B cell (primary cell): ENCODE data around the gene COG7. TPM values are rescaled to one million over a fixed set of nuclear protein-coding genes. Genes with fewer than 3 reads are reported as not detected.

Experiments
- ATAC-seq: fragments of 200-7000 bp; cut with Tn5 transposase; one replicate; pipeline ENCODE4 v1.10.0; 2021; ENCODE audit warnings: low read depth, mild to moderate bottlenecking, moderate number of reproducible peaks, moderate library complexity
- CTCF ChIA-PET: fragments of 350-600 bp; sonication (Branson Sonifier 250); formaldehyde crosslinking; loops from one replicate; lab custom pipeline; 2021; ENCODE audit warnings: antibody characterized with exemption, inconsistent platforms; lab: Charles Lee
- POLR2A ChIA-PET: fragments of 350-600 bp; sonication (Branson Sonifier 250); formaldehyde crosslinking; loops from one replicate; lab custom pipeline; 2021; ENCODE audit warnings: antibody characterized with exemption; lab: Charles Lee
- DNase-seq: peaks from one replicate; pipeline ENCODE4 v3.0.0; 2013
- H2AFZ ChIP-seq: 2 replicates; pipeline ENCODE4 v1.6.1; 2012; ENCODE audit warnings: mild to moderate bottlenecking, low read depth, low read length; ENCODE audit not compliant: insufficient read depth, poor library complexity, severe bottlenecking
- H3K27ac ChIP-seq, 2 donors: 1 replicate in 1 of 2; 2 replicates in 1 of 2; pipeline ENCODE4 v1.5.1; 2012 to 2013; ENCODE audit warnings: low read length in 2 of 2, mild to moderate bottlenecking in 2 of 2, moderate library complexity in 1 of 2
- H3K27me3 ChIP-seq, 4 experiments: fragments of 200-600 bp in 1 of 4; sonication (generic) in 1 of 4; replicated peaks in 1 of 4; 1 replicate in 2 of 4; 2 replicates in 2 of 4; pipeline versions ENCODE4 v1.6.1 to v1.7.0; 2013 to 2016; ENCODE audit warnings: low read length in 3 of 4, mild to moderate bottlenecking in 2 of 4, mixed read lengths in 1 of 4, moderate library complexity in 1 of 4; ENCODE audit not compliant: insufficient read depth in 4 of 4, control insufficient read depth in 3 of 4; ENCODE audit errors: control extremely low read depth in 1 of 4
- H3K36me3 ChIP-seq, 2 experiments: replicated peaks in 1 of 2; 1 replicate in 1 of 2; 2 replicates in 1 of 2; pipeline versions ENCODE4 v1.6.1 to v1.7.1; 2013; ENCODE audit warnings: low read length in 1 of 2; ENCODE audit not compliant: insufficient read depth in 2 of 2, control insufficient read depth in 1 of 2; ENCODE audit errors: control extremely low read depth in 1 of 2, extremely low read depth in 1 of 2
- H3K4me1 ChIP-seq, 2 donors: fragments of 200-600 bp in 1 of 2; sonication (generic) in 1 of 2; 1 replicate in 1 of 2; 2 replicates in 1 of 2; pipeline versions ENCODE4 v1.5.1 to v1.6.1; 2013 to 2017; ENCODE audit warnings: low read length in 2 of 2; ENCODE audit not compliant: control insufficient read depth in 2 of 2, insufficient read depth in 2 of 2
- H3K4me2 ChIP-seq: replicated peaks from 2 replicates; pipeline ENCODE3; 2012; ENCODE audit warnings: mild to moderate bottlenecking, low read depth, low read length; ENCODE audit not compliant: poor library complexity, severe bottlenecking
- H3K4me3 ChIP-seq, 5 experiments: fragments of 200-600 bp in 1 of 5; sonication (generic) in 1 of 5; 1 replicate in 3 of 5; 2 replicates in 2 of 5; pipeline versions ENCODE4 v1.5.1 to v1.7.0; 2011 to 2016; ENCODE audit warnings: low read length in 4 of 5, mild to moderate bottlenecking in 4 of 5, low read depth in 2 of 5, control low read depth in 1 of 5, moderate library complexity in 1 of 5; ENCODE audit not compliant: insufficient read depth in 1 of 5; ENCODE audit errors: control extremely low read depth in 1 of 5, extremely low read depth in 1 of 5
- H3K79me2 ChIP-seq: fragments of 200-600 bp; sonication (generic); one replicate; pipeline ENCODE4 v1.6.0; 2016; ENCODE audit warnings: low read length; ENCODE audit not compliant: control insufficient read depth, insufficient read depth
- H3K9ac ChIP-seq: fragments of 200-600 bp; sonication (generic); 2 replicates; pipeline ENCODE4 v1.6.1; 2017; ENCODE audit warnings: mild to moderate bottlenecking, low read length, moderate library complexity
- H3K9me3 ChIP-seq, 3 donors: one replicate each; pipeline versions ENCODE4 v1.6.1 to v1.7.1; 2013; ENCODE audit warnings: low read length in 2 of 3; ENCODE audit not compliant: control insufficient read depth in 2 of 3, insufficient read depth in 1 of 3; ENCODE audit errors: control extremely low read depth in 1 of 3
- H4K20me1 ChIP-seq: 2 replicates; pipeline ENCODE4 v1.6.0; 2012; ENCODE audit warnings: mild to moderate bottlenecking, low read length; ENCODE audit not compliant: insufficient read depth, control insufficient read depth, poor library complexity, severe bottlenecking
- H3K27ac Mint-ChIP-seq: one replicate; pipeline ENCODE4 v1.8.0; 2021; ENCODE audit warnings: mixed read lengths
- H3K27me3 Mint-ChIP-seq: one replicate; pipeline ENCODE4 v1.8.0; 2021; ENCODE audit warnings: mixed read lengths
- H3K4me1 Mint-ChIP-seq: one replicate; pipeline ENCODE4 v1.8.0; 2021; ENCODE audit warnings: mixed read lengths
- H3K4me3 Mint-ChIP-seq: one replicate; pipeline ENCODE4 v1.8.0; 2021; ENCODE audit warnings: mixed read lengths
- H3K9me3 Mint-ChIP-seq: one replicate; pipeline ENCODE4 v1.8.0; 2022; ENCODE audit warnings: mixed read lengths; ENCODE audit not compliant: insufficient read depth
- CTCF ChIP-seq: fragments of 200-600 bp; IDR thresholded peaks from one replicate; pipeline ENCODE4 v1.8.0; 2022; ENCODE audit warnings: antibody characterized with exemption, mild to moderate bottlenecking
- EZH2 ChIP-seq: IDR thresholded peaks from 2 replicates; pipeline ENCODE4 v1.6.1; 2012; ENCODE audit warnings: borderline replicate concordance, low read depth, mild to moderate bottlenecking, moderate library complexity, low read length; ENCODE audit not compliant: insufficient read depth, poor library complexity, severe bottlenecking
- WGBS: methylation state at CpG from one replicate; pipeline ENCODE4 v1.1.5; 2013; ENCODE audit warnings: missing lambda C conversion rate; ENCODE audit not compliant: insufficient coverage; 5-methylcytosine and 5-hydroxymethylcytosine counted together
- intact Hi-C: fragments of 100-400 bp; cut with micrococcal nuclease; formaldehyde crosslinking; loops from one replicate; pipeline ENCODE4 v1.10.0; 2022
- polyA plus RNA-seq: library from polyadenylated mRNA; depleted of rRNA; stranded (reverse); fragments of >200 nt; gene quantifications from 2 replicates; pipeline ENCODE4 v1.2.3, GENCODE V29; 2012
- total RNA-seq, 2 donors: library from RNA; stranded (reverse); fragments of 120-200 nt in 1 of 2; gene quantifications; 1 replicate in 1 of 2; 2 replicates in 1 of 2; pipeline versions ENCODE4 v1.2.3 to v1.2.4, GENCODE V29; 2013 to 2022

Gene COG7
- total and polyA plus RNA-seq, 2 donors (not counting 1 experiment from before 2014, with no cell fraction given): 21.3 to 37.8 TPM

DNA sequence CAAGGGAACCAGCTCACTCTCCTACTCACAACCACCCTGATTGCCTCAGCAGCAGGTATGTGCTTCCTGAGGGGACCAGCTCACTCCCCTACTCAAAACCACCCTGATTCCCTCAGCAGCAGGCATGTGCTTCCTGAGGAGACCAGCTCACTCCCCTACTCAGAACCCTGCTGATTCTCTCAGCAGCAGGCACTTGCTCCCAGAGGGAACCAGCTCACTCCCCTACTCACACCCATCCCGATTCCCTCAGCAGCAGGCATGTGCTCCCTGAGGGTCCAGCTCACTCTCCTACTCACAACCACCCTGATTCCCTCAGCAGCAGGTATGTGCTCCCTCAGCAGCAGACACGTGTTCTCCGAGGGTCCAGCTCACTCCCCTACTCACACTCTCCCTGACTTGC, 26.1 kb upstream of the COG7 start:
- Histone ChIP-seq H3K9ac (no peak overlapping the region), H3K4me1 (peaks cover 0 to 5% of the 10 kb centered on the region in 2 donors), H2AFZ (no peak overlapping the region), H3K9me3 (no peaks in the 10 kb centered on the region), H3K4me3 (no peak overlapping the region), H3K27ac (peak overlapping the region in 1 of 2 donors; percentile 31), H3K79me2 (peaks cover 59% of the 10 kb centered on the region), H3K4me2 (no peak overlapping the region), H3K36me3 (peaks cover 8 to 96% of the 10 kb centered on the region in 2 experiments), H3K27me3 (no peaks in the 10 kb centered on the region), H4K20me1 (peaks cover 96% of the 10 kb centered on the region)
- peak overlapping the region; percentile 71 for H3K27ac Mint-ChIP-seq
- POLR2A ChIA-PET: interaction anchor here (0.6 to 0.9 kb wide), 2 partner anchors 12 kb away, joined by 3 to 5 read pairs; no protein-coding TSS in a partner anchor
- 92% methylated on average over 3 of the region's 3 CpGs for WGBS
- no peaks in the 10 kb centered on the region for H3K27me3 Mint-ChIP-seq
- no peak overlapping the region for H3K4me3 Mint-ChIP-seq
- TF ChIP-seq CTCF (no peak), EZH2 (no peak)
- CTCF ChIA-PET: interaction anchor here (0.5 kb wide), 1 partner anchor 1292 kb away, joined by 3 read pairs; no protein-coding TSS in a partner anchor
- H3K9me3 Mint-ChIP-seq: no peaks in the 10 kb centered on the region
- DNase-seq: no peak
- H3K4me1 Mint-ChIP-seq: peaks cover 10% of the 10 kb centered on the region
- ATAC-seq: no peak
- intact Hi-C loops: no loop called here

DNA sequence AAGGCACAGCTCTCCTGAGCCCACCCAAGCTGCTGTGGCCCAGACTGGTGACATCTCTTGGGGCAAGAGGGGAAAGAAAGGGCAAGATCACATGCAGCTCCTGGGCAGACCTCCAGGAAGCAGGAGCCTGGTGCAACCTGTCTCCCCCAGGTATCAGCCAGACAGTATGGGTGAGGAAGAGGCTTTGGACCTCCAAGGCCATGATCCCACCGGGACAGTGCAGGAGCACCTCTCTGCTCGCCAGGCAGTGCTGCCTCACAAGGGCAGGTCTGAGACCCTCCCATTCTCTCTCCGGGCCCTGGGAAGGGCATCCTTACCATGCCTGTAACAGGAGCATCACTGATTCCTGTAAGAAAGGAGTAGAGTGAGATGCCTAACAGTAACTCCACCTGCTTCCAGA, 25.6 kb upstream of the COG7 start:
- H3K4me3 Mint-ChIP-seq: no peak overlapping the region
- CTCF ChIA-PET: no interaction called here
- peaks cover 10% of the 10 kb centered on the region for H3K4me1 Mint-ChIP-seq
- Histone ChIP-seq H3K4me2 (no peak overlapping the region), H3K9me3 (no peaks in the 10 kb centered on the region), H3K36me3 (peaks cover 12 to 99% of the 10 kb centered on the region in 2 experiments), H3K9ac (no peak overlapping the region), H3K27ac (no peak overlapping the region), H2AFZ (no peak overlapping the region), H3K27me3 (no peaks in the 10 kb centered on the region), H3K4me3 (no peak overlapping the region), H3K4me1 (peaks cover 0 to 5% of the 10 kb centered on the region in 2 donors), H3K79me2 (peaks cover 53% of the 10 kb centered on the region), H4K20me1 (peaks cover 96% of the 10 kb centered on the region)
- no peak for DNase-seq
- no peak for ATAC-seq
- intact Hi-C loops: no loop called here
- 93% methylated on average over 2 of the region's 3 CpGs for WGBS
- H3K27me3 Mint-ChIP-seq: no peaks in the 10 kb centered on the region
- no peaks in the 10 kb centered on the region for H3K9me3 Mint-ChIP-seq
- peak overlapping the region; percentile 10 for H3K27ac Mint-ChIP-seq
- POLR2A ChIA-PET: interaction anchor here (0.7 to 0.9 kb wide), 2 partner anchors 11 to 162 kb away, joined by 5 read pairs; partner anchors contain the start of gene PALB2
- TF ChIP-seq EZH2 (no peak), CTCF (no peak)
